H1 (cell line): ENCODE measurements around the gene SKOR2. TPM values are rescaled to one million over a fixed set of nuclear protein-coding genes. Genes with fewer than 3 reads are reported as not detected.

Source experiments
- CHD2 ChIP-seq: IDR thresholded peaks from 2 replicates; pipeline ENCODE4 v1.6.1; 2012; ENCODE audit warnings: low read length, improper control_type of control experiment
- CHD7 ChIP-seq: fragments of 300-600 bp; sonication (generic); IDR thresholded peaks from 2 replicates; pipeline ENCODE4 v1.7.1; 2012; ENCODE audit warnings: low read length, moderate library complexity, mild to moderate bottlenecking, inconsistent platforms; ENCODE audit not compliant: insufficient replicate concordance
- CTBP2 ChIP-seq: IDR thresholded peaks from 2 replicates; pipeline ENCODE4 v1.7.0; 2011; ENCODE audit warnings: borderline replicate concordance, mild to moderate bottlenecking, moderate library complexity, mixed read lengths, low read length; ENCODE audit not compliant: insufficient read depth, insufficient read length
- EP300 ChIP-seq, 2 experiments: IDR thresholded peaks; 1 replicate in 1 of 2; 2 replicates in 1 of 2; pipeline ENCODE4 v1.6.1; 2011 to 2012; ENCODE audit warnings: low read depth in 2 of 2, low read length in 2 of 2, mild to moderate bottlenecking in 2 of 2, borderline replicate concordance in 1 of 2, inconsistent platforms in 1 of 2, moderate library complexity in 1 of 2
- HDAC6 ChIP-seq: IDR thresholded peaks from one replicate; pipeline ENCODE4 v1.7.1; 2012; ENCODE audit warnings: low read depth, mild to moderate bottlenecking, inconsistent platforms, low read length, moderate library complexity
- JUND ChIP-seq: IDR thresholded peaks from 2 replicates; pipeline ENCODE4 v1.6.1; 2011; ENCODE audit warnings: mild to moderate bottlenecking, improper control_type of control experiment, low read length
- KDM4A ChIP-seq: IDR thresholded peaks from one replicate; pipeline ENCODE4 v1.7.1; 2012; ENCODE audit warnings: low read depth, mild to moderate bottlenecking, moderate library complexity, low read length, inconsistent platforms; ENCODE audit not compliant: severe bottlenecking
- MAX ChIP-seq: IDR thresholded peaks from 2 replicates; pipeline ENCODE4 v1.6.1; 2012; ENCODE audit warnings: inconsistent platforms
- NANOG ChIP-seq: IDR thresholded peaks from 2 replicates; pipeline ENCODE4 v1.6.1; 2011; ENCODE audit warnings: low read length, low read depth, mild to moderate bottlenecking, inconsistent platforms; ENCODE audit not compliant: insufficient read depth, poor library complexity, severe bottlenecking
- POU5F1 ChIP-seq: IDR thresholded peaks from 2 replicates; pipeline ENCODE4 v1.6.1; 2011; ENCODE audit warnings: low read depth, mild to moderate bottlenecking, low read length, moderate library complexity
- TEAD4 ChIP-seq: IDR thresholded peaks from 2 replicates; pipeline ENCODE4 v1.6.1; 2012; ENCODE audit warnings: low read depth, low read length, inconsistent platforms, mixed read lengths
- ZNF274 ChIP-seq: IDR thresholded peaks from 2 replicates; pipeline ENCODE4 v1.7.0; 2012; ENCODE audit warnings: low read length, borderline replicate concordance; ENCODE audit errors: extremely low read depth
- polyA plus RNA-seq, 7 experiments: library from polyadenylated mRNA; depleted of rRNA in 3 of 7; stranded (reverse) in 5 of 7; unstranded in 2 of 7; fragments of >200 nt in 5 of 7; fragments of 200-250 nt in 2 of 7; gene quantifications; 1 replicate in 5 of 7; 2 replicates in 1 of 7; 4 replicates in 1 of 7; pipeline versions ENCODE4 v1.2.1 to v1.2.3, GENCODE V29; 2011 to 2013; ENCODE audit warnings: missing spikeins in 2 of 7, mixed read lengths in 2 of 7
- total RNA-seq: library from RNA; stranded (reverse); fragmentation: NEBNext Ultra II Directional; extraction: Animal tissue kit (Norgen Biotek cat#: 25700); gene quantifications from 2 replicates; pipeline ENCODE4 v1.2.1, GENCODE V29; 2021

The SKOR2 gene
- total and polyA plus RNA-seq, 2 of the 8 experiments (the other 6 are each of a cell fraction or from before 2014, with no cell fraction given) = 0.05 to 0.11 TPM

GRCh38 chr18:47294801-47295200 is 43.3 kb upstream of the SKOR2 start (continued):
- TF ChIP-seq CHD7 (no peak), KDM4A (no peak), CTBP2 (no peak), EP300 (IDR thresholded peaks at IDR 0.05; ENCODE audit: borderline replicate concordance in 1 of 2, low read depth in 2 of 2, low read length in 2 of 2) (no peak), HDAC6 (no peak), POU5F1 (no peak), NANOG (no peak), ZNF274 (no peak), CHD2 (no peak), JUND (no peak), MAX (no peak), TEAD4 (no peak)
